Retinal pigment epithelial cell (primary cell): ENCODE measurements around the gene HNRNPA1.
"Not testable (repeated sequence)": the region's sequence is repeated elsewhere in the genome, so short reads cannot be mapped to it uniquely, and the experiment has no call there.

Experiments used
- DNase-seq: peaks from one replicate; pipeline ENCODE4 v3.0.0-alpha.2; 2010; ENCODE audit warnings: low read depth
- H3K4me3 ChIP-seq: 2 replicates; pipeline ENCODE4 v1.5.1; 2011; ENCODE audit warnings: mild to moderate bottlenecking, low read length, control low read depth, moderate library complexity
- TF ChIP-seq, protein P1 (sequence below): conservative IDR thresholded peaks from 2 replicates; pipeline ENCODE4 v1.5.1; 2011; ENCODE audit warnings: low read depth, low read length, control low read depth, inconsistent platforms

Gene HNRNPA1

DNA sequence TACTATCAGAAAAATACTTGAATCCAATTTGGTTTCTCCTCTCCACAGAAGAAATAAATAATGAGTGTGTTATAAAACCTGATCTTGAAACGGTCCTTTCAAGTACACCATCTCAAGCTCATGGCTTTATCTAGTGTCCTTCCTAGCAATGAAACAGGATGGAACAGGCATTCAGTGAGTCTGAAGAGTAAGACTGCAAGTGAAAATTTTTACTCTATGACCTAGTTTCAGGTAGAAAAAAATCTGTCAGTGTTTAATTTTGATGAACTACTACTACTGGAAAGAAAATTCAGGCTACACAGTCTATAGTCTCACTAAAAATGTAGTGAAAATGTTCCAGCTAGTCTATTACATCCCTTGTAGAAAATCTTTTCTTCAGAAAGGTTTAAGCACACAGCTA lies 8.3 kb upstream of the HNRNPA1 start:
- TF ChIP-seq, protein P1, sequence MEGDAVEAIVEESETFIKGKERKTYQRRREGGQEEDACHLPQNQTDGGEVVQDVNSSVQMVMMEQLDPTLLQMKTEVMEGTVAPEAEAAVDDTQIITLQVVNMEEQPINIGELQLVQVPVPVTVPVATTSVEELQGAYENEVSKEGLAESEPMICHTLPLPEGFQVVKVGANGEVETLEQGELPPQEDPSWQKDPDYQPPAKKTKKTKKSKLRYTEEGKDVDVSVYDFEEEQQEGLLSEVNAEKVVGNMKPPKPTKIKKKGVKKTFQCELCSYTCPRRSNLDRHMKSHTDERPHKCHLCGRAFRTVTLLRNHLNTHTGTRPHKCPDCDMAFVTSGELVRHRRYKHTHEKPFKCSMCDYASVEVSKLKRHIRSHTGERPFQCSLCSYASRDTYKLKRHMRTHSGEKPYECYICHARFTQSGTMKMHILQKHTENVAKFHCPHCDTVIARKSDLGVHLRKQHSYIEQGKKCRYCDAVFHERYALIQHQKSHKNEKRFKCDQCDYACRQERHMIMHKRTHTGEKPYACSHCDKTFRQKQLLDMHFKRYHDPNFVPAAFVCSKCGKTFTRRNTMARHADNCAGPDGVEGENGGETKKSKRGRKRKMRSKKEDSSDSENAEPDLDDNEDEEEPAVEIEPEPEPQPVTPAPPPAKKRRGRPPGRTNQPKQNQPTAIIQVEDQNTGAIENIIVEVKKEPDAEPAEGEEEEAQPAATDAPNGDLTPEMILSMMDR, result no peak
- DNase-seq, result no peak
- no peak overlapping the region for H3K4me3 ChIP-seq

DNA sequence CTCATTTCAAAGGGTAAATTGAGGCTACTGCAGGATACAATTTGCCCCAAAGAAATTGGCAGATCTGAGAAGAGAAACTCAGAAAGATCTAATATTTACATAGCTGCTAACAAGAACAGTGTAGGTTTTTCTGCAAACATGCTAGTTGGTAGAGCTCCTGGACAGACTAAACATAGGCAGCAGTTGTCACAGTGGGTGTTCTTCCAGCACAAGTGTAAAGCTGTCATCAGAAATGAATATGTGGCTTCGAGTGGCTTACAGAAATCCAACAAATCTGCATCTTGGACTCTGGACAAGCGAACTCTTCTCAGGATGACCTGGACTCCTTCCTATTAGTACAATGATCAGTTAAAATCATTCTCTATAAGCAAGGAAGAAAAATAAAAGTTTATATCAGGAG lies 6.5 kb upstream of the HNRNPA1 start:
- no peak for DNase-seq
- TF ChIP-seq, protein P1, result no peak
- H3K4me3 ChIP-seq, result no peak overlapping the region

- TF ChIP-seq, protein P1, result no peak
- no peak for DNase-seq
These were observed 4.2 kb upstream of the HNRNPA1 start for GRCh38 chr12:54276368-54276767.

GRCh38 chr12:54277823-54278276 lies 2.7 kb upstream of the HNRNPA1 start:
- DNase-seq, result no peak
- H3K4me3 ChIP-seq, result peak overlapping the region; percentile 93
- TF ChIP-seq, protein P1, result no peak

More at GRCh38 chr12:54276368-54276767, 4.2 kb upstream of the HNRNPA1 start:
- no peak overlapping the region for H3K4me3 ChIP-seq

GRCh38 chr12:54279227-54279631 lies 1.3 kb upstream of the HNRNPA1 start:
- no peak for DNase-seq
- H3K4me3 ChIP-seq, result peak overlapping the region; percentile 93
- TF ChIP-seq, protein P1, result no peak

DNA sequence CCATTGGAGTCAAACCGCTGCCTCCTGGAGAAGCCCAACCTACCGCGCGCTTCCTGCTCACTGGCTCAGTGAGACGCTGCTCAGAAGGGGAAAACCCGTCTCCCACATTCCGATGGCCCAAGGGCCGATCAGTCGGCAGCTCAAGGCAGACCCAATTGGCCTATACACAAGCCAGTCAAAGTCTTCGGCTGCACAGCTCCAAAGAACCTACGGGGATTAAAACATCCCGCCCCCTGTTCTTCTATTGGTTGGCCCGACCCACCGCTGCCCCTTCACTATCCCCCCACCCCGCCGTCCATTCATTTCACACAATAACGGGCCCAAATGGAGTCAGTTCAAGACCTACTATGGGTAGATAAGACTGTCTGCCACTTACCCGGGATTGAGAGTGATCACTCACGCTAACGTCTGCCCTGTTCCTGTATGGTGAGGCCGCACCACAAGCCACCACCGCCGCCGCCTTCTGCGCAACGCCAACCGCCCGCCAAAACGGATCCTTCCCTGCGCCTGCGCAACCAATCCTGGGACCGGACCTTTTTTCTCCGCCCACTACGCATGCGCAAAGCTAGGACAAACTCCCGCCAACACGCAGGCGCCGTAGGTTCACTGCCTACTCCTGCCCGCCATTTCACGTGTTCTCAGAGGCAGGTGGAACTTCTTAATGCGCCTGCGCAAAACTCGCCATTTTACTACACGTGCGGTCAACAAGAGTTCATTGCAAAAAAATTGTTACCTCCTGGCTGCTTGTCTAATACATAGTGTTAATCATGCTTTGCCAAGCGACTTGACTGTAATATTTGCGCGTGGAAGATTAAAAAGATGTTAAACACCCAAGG lies 676 bp upstream of the HNRNPA1 start, which contains the start of gene CBX5:
TSS of gene CBX5 (minus strand) at position 491 of the 836 bp plus-strand sequence. CDS start 22,472 bp downstream, outside the sequence.
- H3K4me3 ChIP-seq, result peak within 1 kb of the TSS; percentile 98
- DNase-seq, result peak; percentile 100
- TF ChIP-seq, protein P1, result no peak

GRCh38 chr12:54281261-54281638 lies 724 bp downstream of the HNRNPA1 start:
- H3K4me3 ChIP-seq, result peak overlapping the region; percentile 98
- not testable (repeated sequence) for DNase-seq

DNA sequence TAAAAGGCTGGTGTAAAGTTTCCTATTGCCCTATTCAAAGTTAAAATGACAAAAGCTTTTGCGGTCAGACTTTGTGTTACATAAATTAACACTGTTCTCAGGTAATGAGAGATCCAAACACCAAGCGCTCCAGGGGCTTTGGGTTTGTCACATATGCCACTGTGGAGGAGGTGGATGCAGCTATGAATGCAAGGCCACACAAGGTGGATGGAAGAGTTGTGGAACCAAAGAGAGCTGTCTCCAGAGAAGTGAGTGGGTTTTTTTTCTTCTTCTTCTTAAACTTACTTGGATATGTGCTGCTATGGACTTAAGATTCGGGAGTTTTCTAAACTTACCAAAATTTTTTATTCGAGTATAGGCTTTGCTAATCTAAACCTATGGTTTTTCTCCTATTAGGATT lies 1.2 kb downstream of the HNRNPA1 start:
- DNase-seq, result not testable (repeated sequence)

More for the DNA sequence above, 1.2 kb downstream of the HNRNPA1 start:
- peak overlapping the region; percentile 98 for H3K4me3 ChIP-seq
